HL-60 (cell line): ENCODE measurements around the gene TMEM128.
"Not testable (repeated sequence)": the region's sequence is repeated elsewhere in the genome, so short reads cannot be mapped to it uniquely, and the experiment has no call there.

ENCODE experiments used
- DNase-seq, 2 experiments: peaks; one replicate each; pipeline ENCODE4 v3.0.0-alpha.2; 2010 to 2020; ENCODE audit warnings: low read depth in 1 of 2, low spot score in 1 of 2
- H3K27ac ChIP-seq: fragments of 250-450 bp; sonication (Bioruptor Pico); replicated peaks from 2 replicates; pipeline ENCODE4 v1.5.1; 2020; ENCODE audit warnings: mild to moderate bottlenecking, moderate library complexity
- H3K27me3 ChIP-seq: fragments of 250-450 bp; sonication (Bioruptor Pico); 2 replicates; pipeline ENCODE4 v1.5.1; 2021; ENCODE audit warnings: mild to moderate bottlenecking, moderate library complexity; ENCODE audit not compliant: insufficient read depth, poor library complexity, severe bottlenecking
- H3K4me3 ChIP-seq: replicated peaks from 2 replicates; pipeline ENCODE4 v1.5.1; 2011; ENCODE audit warnings: mild to moderate bottlenecking, control low read depth, low read length; ENCODE audit not compliant: insufficient read depth
- GABPA ChIP-seq: IDR thresholded peaks from 2 replicates; pipeline ENCODE4 v1.6.1; 2012; ENCODE audit warnings: low read depth
- POLR2AphosphoS5 ChIP-seq: IDR thresholded peaks from 2 replicates; pipeline ENCODE4 v1.6.1; 2012; ENCODE audit warnings: low read depth
- SPI1 ChIP-seq: IDR thresholded peaks from 2 replicates; pipeline ENCODE4 v1.6.1; 2012; ENCODE audit warnings: low read depth, mild to moderate bottlenecking, borderline replicate concordance
- TF ChIP-seq, protein P1 (sequence below): IDR thresholded peaks from 2 replicates; pipeline ENCODE4 v1.6.1; 2012; ENCODE audit warnings: low read depth; ENCODE audit not compliant: insufficient replicate concordance
- TF ChIP-seq, protein P2 (sequence below): IDR thresholded peaks from one replicate; pipeline ENCODE4 v1.5.1; 2011; ENCODE audit warnings: low read length, control low read depth, inconsistent platforms; ENCODE audit not compliant: insufficient read depth

The TMEM128 gene

DNA sequence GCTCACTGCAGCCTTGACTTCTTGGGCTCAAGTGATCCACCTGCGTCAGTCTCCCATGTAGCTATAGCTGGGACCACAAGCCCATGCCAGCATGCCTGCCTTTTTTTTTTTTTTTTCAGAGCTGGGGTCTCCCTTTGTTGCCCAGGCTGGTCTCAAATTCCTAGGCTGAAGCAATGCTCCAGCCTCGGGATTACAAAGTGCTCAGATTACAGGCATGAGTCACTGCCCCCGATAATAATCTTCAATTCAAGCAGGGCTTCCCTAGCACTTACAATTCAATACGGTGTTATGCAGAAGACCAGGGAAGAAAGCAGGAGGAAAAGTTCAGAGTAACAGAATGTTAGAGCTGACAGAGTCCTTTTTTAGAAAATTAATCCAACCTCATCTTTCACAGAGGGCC lies 47.4 kb downstream of the TMEM128 start:
- Histone ChIP-seq H3K27ac (no peak overlapping the region), H3K4me3 (no peak overlapping the region), H3K27me3 (no peaks in the 10 kb centered on the region)
- TF ChIP-seq, protein P1, sequence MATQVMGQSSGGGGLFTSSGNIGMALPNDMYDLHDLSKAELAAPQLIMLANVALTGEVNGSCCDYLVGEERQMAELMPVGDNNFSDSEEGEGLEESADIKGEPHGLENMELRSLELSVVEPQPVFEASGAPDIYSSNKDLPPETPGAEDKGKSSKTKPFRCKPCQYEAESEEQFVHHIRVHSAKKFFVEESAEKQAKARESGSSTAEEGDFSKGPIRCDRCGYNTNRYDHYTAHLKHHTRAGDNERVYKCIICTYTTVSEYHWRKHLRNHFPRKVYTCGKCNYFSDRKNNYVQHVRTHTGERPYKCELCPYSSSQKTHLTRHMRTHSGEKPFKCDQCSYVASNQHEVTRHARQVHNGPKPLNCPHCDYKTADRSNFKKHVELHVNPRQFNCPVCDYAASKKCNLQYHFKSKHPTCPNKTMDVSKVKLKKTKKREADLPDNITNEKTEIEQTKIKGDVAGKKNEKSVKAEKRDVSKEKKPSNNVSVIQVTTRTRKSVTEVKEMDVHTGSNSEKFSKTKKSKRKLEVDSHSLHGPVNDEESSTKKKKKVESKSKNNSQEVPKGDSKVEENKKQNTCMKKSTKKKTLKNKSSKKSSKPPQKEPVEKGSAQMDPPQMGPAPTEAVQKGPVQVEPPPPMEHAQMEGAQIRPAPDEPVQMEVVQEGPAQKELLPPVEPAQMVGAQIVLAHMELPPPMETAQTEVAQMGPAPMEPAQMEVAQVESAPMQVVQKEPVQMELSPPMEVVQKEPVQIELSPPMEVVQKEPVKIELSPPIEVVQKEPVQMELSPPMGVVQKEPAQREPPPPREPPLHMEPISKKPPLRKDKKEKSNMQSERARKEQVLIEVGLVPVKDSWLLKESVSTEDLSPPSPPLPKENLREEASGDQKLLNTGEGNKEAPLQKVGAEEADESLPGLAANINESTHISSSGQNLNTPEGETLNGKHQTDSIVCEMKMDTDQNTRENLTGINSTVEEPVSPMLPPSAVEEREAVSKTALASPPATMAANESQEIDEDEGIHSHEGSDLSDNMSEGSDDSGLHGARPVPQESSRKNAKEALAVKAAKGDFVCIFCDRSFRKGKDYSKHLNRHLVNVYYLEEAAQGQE = no peak
- TF ChIP-seq, protein P2, sequence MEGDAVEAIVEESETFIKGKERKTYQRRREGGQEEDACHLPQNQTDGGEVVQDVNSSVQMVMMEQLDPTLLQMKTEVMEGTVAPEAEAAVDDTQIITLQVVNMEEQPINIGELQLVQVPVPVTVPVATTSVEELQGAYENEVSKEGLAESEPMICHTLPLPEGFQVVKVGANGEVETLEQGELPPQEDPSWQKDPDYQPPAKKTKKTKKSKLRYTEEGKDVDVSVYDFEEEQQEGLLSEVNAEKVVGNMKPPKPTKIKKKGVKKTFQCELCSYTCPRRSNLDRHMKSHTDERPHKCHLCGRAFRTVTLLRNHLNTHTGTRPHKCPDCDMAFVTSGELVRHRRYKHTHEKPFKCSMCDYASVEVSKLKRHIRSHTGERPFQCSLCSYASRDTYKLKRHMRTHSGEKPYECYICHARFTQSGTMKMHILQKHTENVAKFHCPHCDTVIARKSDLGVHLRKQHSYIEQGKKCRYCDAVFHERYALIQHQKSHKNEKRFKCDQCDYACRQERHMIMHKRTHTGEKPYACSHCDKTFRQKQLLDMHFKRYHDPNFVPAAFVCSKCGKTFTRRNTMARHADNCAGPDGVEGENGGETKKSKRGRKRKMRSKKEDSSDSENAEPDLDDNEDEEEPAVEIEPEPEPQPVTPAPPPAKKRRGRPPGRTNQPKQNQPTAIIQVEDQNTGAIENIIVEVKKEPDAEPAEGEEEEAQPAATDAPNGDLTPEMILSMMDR = no peak
- TF ChIP-seq GABPA (no peak), POLR2AphosphoS5 (no peak), SPI1 (no peak)
- DNase-seq = no peak

- TF ChIP-seq GABPA (no peak), SPI1 (no peak), POLR2AphosphoS5 (no peak)
- TF ChIP-seq, protein P1 = no peak
- TF ChIP-seq, protein P2 = no peak
- Histone ChIP-seq H3K27ac (no peak overlapping the region), H3K4me3 (no peak overlapping the region), H3K27me3 (no peaks in the 10 kb centered on the region)
- DNase-seq = no peak
Measured at GRCh38 chr4:4195354-4195753, 52.7 kb downstream of the TMEM128 start.

DNA sequence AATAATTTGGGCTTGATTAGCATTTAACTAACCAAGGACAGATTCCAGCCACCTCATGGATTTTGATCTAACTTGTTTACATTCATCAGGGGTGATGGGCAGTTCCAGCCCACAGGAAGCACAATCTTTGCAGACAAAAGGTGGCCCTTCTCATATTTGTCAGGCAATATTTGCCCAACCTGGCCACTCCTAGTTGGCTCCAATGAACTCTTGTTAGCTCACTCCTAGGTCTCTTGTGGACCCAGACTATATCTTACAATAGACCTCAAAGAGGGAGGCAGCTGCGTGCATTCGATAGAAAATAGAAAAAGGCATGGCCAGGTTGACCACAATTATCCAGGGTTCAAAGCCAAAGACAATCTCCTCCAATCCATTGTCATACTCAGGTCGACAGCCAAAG lies 59.5 kb downstream of the TMEM128 start:
- H3K27me3 ChIP-seq, H3K27ac ChIP-seq, DNase-seq, H3K4me3 ChIP-seq: not testable (repeated sequence)
